ENCODE results near the gene PHACTR2. TPM values are rescaled to one million over a fixed set of nuclear protein-coding genes. Genes with fewer than 3 reads are reported as not detected.
"Not testable (repeated sequence)": the region's sequence is repeated elsewhere in the genome, so short reads cannot be mapped to it uniquely, and the experiment has no call there.

PHACTR2 gene
- total RNA-seq, 2 donors from 2014 or later = 24.3 to 30.6 TPM

- H3K9me3 Mint-ChIP-seq = no peaks in the 10 kb centered on the region
- no peak overlapping the region for H3K27ac Mint-ChIP-seq
- H3K36me3 Mint-ChIP-seq (ENCODE audit: insufficient read depth in 2 of 2) = peaks cover 0 to 15% of the 10 kb centered on the region in 2 donors
- no peak for DNase-seq
- H3K4me1 Mint-ChIP-seq (ENCODE audit: low read depth) = no peaks in the 10 kb centered on the region
- no peaks in the 10 kb centered on the region for H3K27me3 Mint-ChIP-seq (ENCODE audit: low read depth)
- no peak for ATAC-seq (replicated peaks in 1 of 2)
- no peak overlapping the region for H3K4me3 Mint-ChIP-seq
Measured at GRCh38 chr6:143774347-143774746, 96.6 kb downstream of the PHACTR2 start.

GRCh38 chr6:143775336-143775735 lies 97.6 kb downstream of the PHACTR2 start:
- H3K36me3 Mint-ChIP-seq (ENCODE audit: insufficient read depth in 2 of 2) = peaks cover 0 to 13% of the 10 kb centered on the region in 2 donors
- DNase-seq (no peak), ATAC-seq (replicated peaks in 1 of 2) (no peak)
- H3K27ac Mint-ChIP-seq = no peak overlapping the region
- no peaks in the 10 kb centered on the region for H3K4me1 Mint-ChIP-seq (ENCODE audit: low read depth)
- no peak overlapping the region for H3K4me3 Mint-ChIP-seq
- no peaks in the 10 kb centered on the region for H3K9me3 Mint-ChIP-seq
- no peaks in the 10 kb centered on the region for H3K27me3 Mint-ChIP-seq (ENCODE audit: low read depth)

GRCh38 chr6:143778926-143779325 lies 101.2 kb downstream of the PHACTR2 start:
- H3K4me3 Mint-ChIP-seq = no peak overlapping the region
- H3K27ac Mint-ChIP-seq = no peak overlapping the region
- H3K36me3 Mint-ChIP-seq (ENCODE audit: insufficient read depth in 2 of 2) = peaks cover 3 to 17% of the 10 kb centered on the region in 2 donors
- no peaks in the 10 kb centered on the region for H3K27me3 Mint-ChIP-seq (ENCODE audit: low read depth)
- ATAC-seq (replicated peaks in 1 of 2) (no peak), DNase-seq (no peak)
- H3K4me1 Mint-ChIP-seq (ENCODE audit: low read depth) = no peaks in the 10 kb centered on the region
- peaks cover 0 to 1% of the 10 kb centered on the region in 2 donors for H3K9me3 Mint-ChIP-seq

- no peaks in the 10 kb centered on the region for H3K4me1 Mint-ChIP-seq (ENCODE audit: low read depth)
- peaks cover 19 to 38% of the 10 kb centered on the region in 2 donors for H3K36me3 Mint-ChIP-seq (ENCODE audit: insufficient read depth in 2 of 2)
- no peak for DNase-seq
- H3K9me3 Mint-ChIP-seq = peaks cover 11 to 15% of the 10 kb centered on the region in 2 donors
- H3K4me3 Mint-ChIP-seq = no peak overlapping the region
- no peak overlapping the region for H3K27ac Mint-ChIP-seq
- no peak for ATAC-seq (replicated peaks in 1 of 2)
- no peaks in the 10 kb centered on the region for H3K27me3 Mint-ChIP-seq (ENCODE audit: low read depth)
Measured at GRCh38 chr6:143782481-143782880, 104.7 kb downstream of the PHACTR2 start.

- Mint-ChIP-seq H3K27me3 (ENCODE audit: low read depth) (no peaks in the 10 kb centered on the region), H3K4me3 (no peak overlapping the region), H3K9me3 (peaks cover 11 to 15% of the 10 kb centered on the region in 2 donors), H3K4me1 (ENCODE audit: low read depth) (no peaks in the 10 kb centered on the region), H3K36me3 (ENCODE audit: insufficient read depth in 2 of 2) (peaks cover 19 to 36% of the 10 kb centered on the region in 2 donors), H3K27ac (peak overlapping the region; percentile 22)
- no peak for DNase-seq
- no peak for ATAC-seq (replicated peaks in 1 of 2)
Measured at GRCh38 chr6:143783077-143783476, 105.3 kb downstream of the PHACTR2 start.

GRCh38 chr6:143784316-143784715 lies 106.6 kb downstream of the PHACTR2 start:
- Mint-ChIP-seq H3K4me1 (ENCODE audit: low read depth) (no peaks in the 10 kb centered on the region), H3K9me3 (peaks cover 11 to 15% of the 10 kb centered on the region in 2 donors), H3K36me3 (ENCODE audit: insufficient read depth in 2 of 2) (peaks cover 19 to 32% of the 10 kb centered on the region in 2 donors), H3K27me3 (ENCODE audit: low read depth) (no peaks in the 10 kb centered on the region), H3K27ac (no peak overlapping the region), H3K4me3 (no peak overlapping the region)
- ATAC-seq (replicated peaks in 1 of 2) = no peak
- no peak for DNase-seq

- H3K27ac Mint-ChIP-seq, DNase-seq: not testable (repeated sequence)
Measured at GRCh38 chr6:143786371-143786770, 108.6 kb downstream of the PHACTR2 start.

GRCh38 chr6:143792402-143793279 lies 114.9 kb downstream of the PHACTR2 start:
- H3K36me3 Mint-ChIP-seq (ENCODE audit: insufficient read depth in 2 of 2) = peaks cover 18 to 19% of the 10 kb centered on the region in 2 donors
- H3K9me3 Mint-ChIP-seq = peaks cover 12% of the 10 kb centered on the region in 2 donors
- no peak overlapping the region for H3K4me3 Mint-ChIP-seq
- DNase-seq = no peak
- no peaks in the 10 kb centered on the region for H3K27me3 Mint-ChIP-seq (ENCODE audit: low read depth)
- ATAC-seq (replicated peaks in 1 of 2) = no peak
- H3K4me1 Mint-ChIP-seq (ENCODE audit: low read depth) = no peaks in the 10 kb centered on the region
- no peak overlapping the region for H3K27ac Mint-ChIP-seq

More at GRCh38 chr6:143786371-143786770, 108.6 kb downstream of the PHACTR2 start:
- peaks cover 23 to 40% of the 10 kb centered on the region in 2 donors for H3K36me3 Mint-ChIP-seq (ENCODE audit: insufficient read depth in 2 of 2)
- not testable (repeated sequence) for H3K4me1 Mint-ChIP-seq (ENCODE audit: low read depth); H3K27me3 Mint-ChIP-seq (ENCODE audit: low read depth); ATAC-seq (replicated peaks in 1 of 2); H3K4me3 Mint-ChIP-seq
- peaks cover 12 to 15% of the 10 kb centered on the region in 2 donors for H3K9me3 Mint-ChIP-seq

- H3K9me3 Mint-ChIP-seq = peaks cover 12% of the 10 kb centered on the region in 2 donors
- no peak for ATAC-seq (replicated peaks in 1 of 2)
- DNase-seq = no peak
- H3K4me3 Mint-ChIP-seq = no peak overlapping the region
- no peak overlapping the region for H3K27ac Mint-ChIP-seq
- H3K4me1 Mint-ChIP-seq (ENCODE audit: low read depth) = no peaks in the 10 kb centered on the region
- peaks cover 22 to 23% of the 10 kb centered on the region in 2 donors for H3K36me3 Mint-ChIP-seq (ENCODE audit: insufficient read depth in 2 of 2)
- H3K27me3 Mint-ChIP-seq (ENCODE audit: low read depth) = no peaks in the 10 kb centered on the region
Measured at GRCh38 chr6:143793280-143793619, 115.5 kb downstream of the PHACTR2 start.

GRCh38 chr6:143796551-143796950 lies 118.8 kb downstream of the PHACTR2 start:
- ATAC-seq (replicated peaks in 1 of 2); H3K4me3 Mint-ChIP-seq; DNase-seq; H3K4me1 Mint-ChIP-seq (ENCODE audit: low read depth); H3K27me3 Mint-ChIP-seq (ENCODE audit: low read depth); H3K27ac Mint-ChIP-seq: not testable (repeated sequence)
- Mint-ChIP-seq H3K36me3 (ENCODE audit: insufficient read depth in 2 of 2) (peaks cover 32 to 45% of the 10 kb centered on the region in 2 donors), H3K9me3 (peaks cover 21 to 25% of the 10 kb centered on the region in 2 donors)

- DNase-seq; H3K4me3 Mint-ChIP-seq; H3K27me3 Mint-ChIP-seq (ENCODE audit: low read depth); H3K27ac Mint-ChIP-seq; ATAC-seq (replicated peaks in 1 of 2); H3K4me1 Mint-ChIP-seq (ENCODE audit: low read depth): not testable (repeated sequence)
- peaks cover 21 to 42% of the 10 kb centered on the region in 2 donors for H3K36me3 Mint-ChIP-seq (ENCODE audit: insufficient read depth in 2 of 2)
- peaks cover 12 to 17% of the 10 kb centered on the region in 2 donors for H3K9me3 Mint-ChIP-seq
Measured at GRCh38 chr6:143798487-143798886, 120.7 kb downstream of the PHACTR2 start.

GRCh38 chr6:143802833-143803565 lies 125.2 kb downstream of the PHACTR2 start:
- H3K27ac Mint-ChIP-seq = peak overlapping the region; percentile 6
- peaks cover 50% of the 10 kb centered on the region for H3K4me1 Mint-ChIP-seq (ENCODE audit: low read depth)
- H3K9me3 Mint-ChIP-seq = peaks cover 10 to 13% of the 10 kb centered on the region in 2 donors
- peaks cover 17 to 39% of the 10 kb centered on the region in 2 donors for H3K36me3 Mint-ChIP-seq (ENCODE audit: insufficient read depth in 2 of 2)
- no peaks in the 10 kb centered on the region for H3K27me3 Mint-ChIP-seq (ENCODE audit: low read depth)
- DNase-seq = no peak
- ATAC-seq (replicated peaks in 1 of 2) = no peak
- H3K4me3 Mint-ChIP-seq = no peak overlapping the region
